Astrocyte (in vitro differentiated cells and primary cell): ENCODE measurements around the gene TEDC1. TPM values are rescaled to one million over a fixed set of nuclear protein-coding genes. Genes with fewer than 3 reads are reported as not detected.

Experiments
- DNase-seq: peaks from one replicate; pipeline ENCODE4 v3.0.0-alpha.2; 2010; ENCODE audit warnings: low read depth
- FAIRE-seq: peaks from 2 replicates; lab custom pipeline; 2011; peaks lifted over from hg19 to GRCh38; lab: Jason Lieb, UNC
- H2AFZ ChIP-seq: 2 replicates; pipeline ENCODE4 v1.6.0; 2012; ENCODE audit warnings: low read depth, low read length, inconsistent platforms
- H3K27ac ChIP-seq: 2 replicates; pipeline ENCODE4 v1.5.1; 2011; ENCODE audit warnings: low read depth, low read length, inconsistent platforms
- H3K27me3 ChIP-seq: 2 replicates; pipeline ENCODE4 v1.6.0; 2011; ENCODE audit warnings: low read length, inconsistent platforms; ENCODE audit not compliant: insufficient read depth
- H3K36me3 ChIP-seq: 2 replicates; pipeline ENCODE4 v1.5.1; 2011; ENCODE audit warnings: low read length, inconsistent platforms; ENCODE audit not compliant: insufficient read depth
- H3K4me1 ChIP-seq: 2 replicates; pipeline ENCODE4 v1.5.1; 2011; ENCODE audit warnings: low read length, inconsistent platforms; ENCODE audit not compliant: insufficient read depth
- H3K4me2 ChIP-seq: 2 replicates; pipeline ENCODE4 v1.6.0; 2012; ENCODE audit warnings: low read length, inconsistent platforms
- H3K4me3 ChIP-seq: 2 replicates; pipeline ENCODE4 v1.5.1; 2011; ENCODE audit warnings: low read depth, mild to moderate bottlenecking, low read length, inconsistent platforms; ENCODE audit not compliant: insufficient read depth
- H3K79me2 ChIP-seq: 2 replicates; pipeline ENCODE4 v1.6.0; 2012; ENCODE audit warnings: mild to moderate bottlenecking, low read length, inconsistent platforms; ENCODE audit not compliant: insufficient read depth
- H3K9ac ChIP-seq: 2 replicates; pipeline ENCODE4 v1.6.0; 2012; ENCODE audit warnings: mild to moderate bottlenecking, low read length, inconsistent platforms
- H3K9me3 ChIP-seq: 2 replicates; pipeline ENCODE4 v1.5.1; 2012; ENCODE audit warnings: low read depth, mild to moderate bottlenecking, low read length, inconsistent platforms; ENCODE audit not compliant: insufficient read depth
- H4K20me1 ChIP-seq: 2 replicates; pipeline ENCODE4 v1.6.0; 2012; ENCODE audit warnings: low read length, inconsistent platforms; ENCODE audit not compliant: insufficient read depth
- H3K27ac Mint-ChIP-seq: one replicate; pipeline ENCODE4 v1.8.0; 2021; ENCODE audit warnings: mild to moderate bottlenecking, mixed read lengths; ENCODE audit not compliant: unreplicated experiment
- H3K27me3 Mint-ChIP-seq: one replicate; pipeline ENCODE4 v1.8.0; 2021; ENCODE audit warnings: low read depth, mixed read lengths; ENCODE audit not compliant: unreplicated experiment
- H3K36me3 Mint-ChIP-seq: one replicate; pipeline ENCODE4 v1.8.0; 2021; ENCODE audit warnings: low read depth, mixed read lengths; ENCODE audit not compliant: unreplicated experiment
- H3K4me1 Mint-ChIP-seq: one replicate; pipeline ENCODE4 v1.8.0; 2021; ENCODE audit warnings: low read depth, mixed read lengths; ENCODE audit not compliant: unreplicated experiment
- H3K4me3 Mint-ChIP-seq: one replicate; pipeline ENCODE4 v1.8.0; 2021; ENCODE audit warnings: mild to moderate bottlenecking, moderate library complexity, mixed read lengths; ENCODE audit not compliant: unreplicated experiment
- H3K9me3 Mint-ChIP-seq: one replicate; pipeline ENCODE4 v1.8.0; 2021; ENCODE audit warnings: mild to moderate bottlenecking, mixed read lengths; ENCODE audit not compliant: unreplicated experiment
- EZH2 ChIP-seq: IDR thresholded peaks from 2 replicates; pipeline ENCODE4 v1.6.1; 2012; ENCODE audit warnings: mild to moderate bottlenecking, low read length, inconsistent platforms; ENCODE audit not compliant: insufficient read depth
- total RNA-seq: library from RNA; stranded (reverse); gene quantifications from 2 replicates; pipeline ENCODE4 v1.2.1, GENCODE V29; 2021
- TF ChIP-seq, protein P1 (sequence below): IDR thresholded peaks from 2 replicates; pipeline ENCODE4 v1.5.1; 2011; ENCODE audit warnings: low read depth, mild to moderate bottlenecking, inconsistent platforms, low read length, moderate library complexity; ENCODE audit not compliant: insufficient read depth

The TEDC1 gene
- total RNA-seq, 1 donor from 2014 or later = 5.5 TPM

DNA sequence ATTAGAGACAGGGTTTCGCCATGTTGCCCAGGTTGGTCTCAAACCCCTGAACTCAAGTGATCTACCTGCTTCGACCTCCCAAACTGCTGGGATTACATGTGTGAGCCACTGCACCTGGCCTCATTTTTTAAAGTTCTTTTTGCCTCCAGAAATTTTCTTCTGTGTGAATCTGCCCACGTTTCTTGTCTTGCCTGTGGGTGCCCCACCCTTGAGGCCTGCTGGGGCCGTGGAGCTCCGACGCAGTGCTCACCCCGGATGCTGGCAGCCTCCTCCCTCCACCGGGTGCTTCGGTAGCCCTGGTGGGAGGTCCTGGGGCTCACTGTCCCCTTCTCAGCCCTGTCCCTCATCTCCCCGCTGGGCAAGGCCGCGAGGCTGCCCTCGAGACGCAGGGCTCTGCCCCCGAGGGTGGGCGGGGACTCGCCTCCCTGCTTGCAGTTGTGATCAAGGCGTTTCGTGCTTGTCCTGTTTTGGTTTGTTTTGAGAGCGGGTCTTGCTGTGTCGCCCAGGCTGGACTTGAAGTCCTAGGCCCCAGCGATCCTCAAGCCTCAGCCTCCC lies 35.9 kb upstream of the TEDC1 start:
- TF ChIP-seq, protein P1, sequence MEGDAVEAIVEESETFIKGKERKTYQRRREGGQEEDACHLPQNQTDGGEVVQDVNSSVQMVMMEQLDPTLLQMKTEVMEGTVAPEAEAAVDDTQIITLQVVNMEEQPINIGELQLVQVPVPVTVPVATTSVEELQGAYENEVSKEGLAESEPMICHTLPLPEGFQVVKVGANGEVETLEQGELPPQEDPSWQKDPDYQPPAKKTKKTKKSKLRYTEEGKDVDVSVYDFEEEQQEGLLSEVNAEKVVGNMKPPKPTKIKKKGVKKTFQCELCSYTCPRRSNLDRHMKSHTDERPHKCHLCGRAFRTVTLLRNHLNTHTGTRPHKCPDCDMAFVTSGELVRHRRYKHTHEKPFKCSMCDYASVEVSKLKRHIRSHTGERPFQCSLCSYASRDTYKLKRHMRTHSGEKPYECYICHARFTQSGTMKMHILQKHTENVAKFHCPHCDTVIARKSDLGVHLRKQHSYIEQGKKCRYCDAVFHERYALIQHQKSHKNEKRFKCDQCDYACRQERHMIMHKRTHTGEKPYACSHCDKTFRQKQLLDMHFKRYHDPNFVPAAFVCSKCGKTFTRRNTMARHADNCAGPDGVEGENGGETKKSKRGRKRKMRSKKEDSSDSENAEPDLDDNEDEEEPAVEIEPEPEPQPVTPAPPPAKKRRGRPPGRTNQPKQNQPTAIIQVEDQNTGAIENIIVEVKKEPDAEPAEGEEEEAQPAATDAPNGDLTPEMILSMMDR = no peak
- no peak for TF ChIP-seq EZH2
- no peak overlapping the region for H3K9ac ChIP-seq
- FAIRE-seq (no peak), DNase-seq (no peak)
- H3K27ac ChIP-seq = no peak overlapping the region
- no peaks in the 10 kb centered on the region for H3K9me3 Mint-ChIP-seq
- no peaks in the 10 kb centered on the region for H3K9me3 ChIP-seq
- no peak overlapping the region for H3K4me2 ChIP-seq
- no peak overlapping the region for H3K27ac Mint-ChIP-seq
- peaks cover 2% of the 10 kb centered on the region for H3K36me3 ChIP-seq
- H3K27me3 Mint-ChIP-seq = no peaks in the 10 kb centered on the region
- H3K4me1 ChIP-seq = no peaks in the 10 kb centered on the region
- H4K20me1 ChIP-seq = peaks cover 17% of the 10 kb centered on the region
- no peaks in the 10 kb centered on the region for H3K36me3 Mint-ChIP-seq
- no peaks in the 10 kb centered on the region for H3K79me2 ChIP-seq
- no peaks in the 10 kb centered on the region for H3K4me1 Mint-ChIP-seq
- H3K4me3 ChIP-seq = no peak overlapping the region
- no peaks in the 10 kb centered on the region for H3K27me3 ChIP-seq
- H3K4me3 Mint-ChIP-seq = no peak overlapping the region
- no peak overlapping the region for H2AFZ ChIP-seq

DNA sequence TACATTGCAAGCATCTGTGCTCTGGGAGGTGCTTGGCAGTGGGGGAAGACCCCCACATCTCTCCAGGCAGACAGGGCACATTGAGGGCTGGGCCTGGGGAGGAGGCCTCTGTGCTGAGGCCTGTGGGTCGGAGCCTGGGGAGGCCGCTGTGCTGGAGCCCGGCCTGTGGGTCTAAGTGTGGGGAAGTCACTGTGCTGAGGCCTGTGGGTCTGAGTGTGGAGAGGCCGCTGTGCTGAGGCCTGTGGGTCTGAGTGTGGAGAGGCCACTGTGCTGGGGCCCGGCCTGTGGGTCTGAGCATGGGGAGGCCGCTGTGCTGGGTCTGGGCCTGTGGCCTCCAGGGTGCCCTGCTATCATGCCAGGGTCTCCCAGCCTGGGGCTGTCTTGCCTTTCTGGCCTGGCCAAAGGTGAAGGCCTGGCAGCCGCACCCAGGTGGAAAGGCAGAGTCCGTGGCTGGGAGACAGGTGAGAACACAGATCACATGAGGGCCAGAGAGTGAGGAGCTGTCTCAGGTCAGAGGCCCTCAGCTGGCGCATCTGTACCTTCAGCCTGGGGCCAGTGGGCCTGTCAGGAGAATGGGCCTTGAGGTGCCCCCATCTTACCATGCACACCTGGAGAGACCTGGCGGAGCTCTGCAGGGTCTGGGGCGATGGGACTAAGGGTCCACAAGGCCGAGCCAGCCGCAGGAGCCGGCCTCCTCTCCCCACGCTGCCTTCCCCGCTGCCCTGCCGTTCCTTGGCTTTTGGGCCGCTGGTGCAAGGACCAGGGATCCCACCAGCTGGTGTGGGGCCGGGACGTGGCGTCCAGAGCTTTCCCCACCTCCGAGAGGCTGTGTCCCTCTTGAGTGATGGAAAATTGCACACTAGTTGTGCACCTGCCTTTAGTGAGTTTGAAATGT lies 35.0 kb upstream of the TEDC1 start:
- Histone ChIP-seq H3K4me2 (no peak overlapping the region), H3K9me3 (no peaks in the 10 kb centered on the region), H3K4me3 (no peak overlapping the region), H3K27me3 (no peaks in the 10 kb centered on the region), H3K27ac (no peak overlapping the region), H4K20me1 (peaks cover 15% of the 10 kb centered on the region), H3K36me3 (peaks cover 2% of the 10 kb centered on the region), H3K9ac (no peak overlapping the region), H2AFZ (no peak overlapping the region), H3K79me2 (no peaks in the 10 kb centered on the region), H3K4me1 (no peaks in the 10 kb centered on the region)
- Mint-ChIP-seq H3K27ac (no peak overlapping the region), H3K27me3 (no peaks in the 10 kb centered on the region), H3K9me3 (no peaks in the 10 kb centered on the region), H3K36me3 (peaks cover 1% of the 10 kb centered on the region), H3K4me1 (no peaks in the 10 kb centered on the region), H3K4me3 (no peak overlapping the region)
- DNase-seq = no peak
- no peak for TF ChIP-seq EZH2
- TF ChIP-seq, protein P1 = no peak
- no peak for FAIRE-seq
